Measurements from ENCODE around the gene OGFR.

The OGFR gene

GRCh38 chr20:62816031-62816883 lies 11.6 kb downstream of the OGFR start:
- no peak for DNase-seq

- no peak for DNase-seq
Measured at GRCh38 chr20:62816884-62817873, 12.5 kb downstream of the OGFR start, which contains the start of gene COL9A3. COL9A3 (plus strand) TSS chr20:62817050; CDS start chr20:62817065, 15 bp downstream.

- no peak for DNase-seq
Measured at GRCh38 chr20:62817975-62818591, 13.4 kb downstream of the OGFR start.

- DNase-seq: no peak
Measured at GRCh38 chr20:62818592-62819493, 14.2 kb downstream of the OGFR start.

GRCh38 chr20:62819494-62820174 lies 15.0 kb downstream of the OGFR start:
- no peak for DNase-seq

GRCh38 chr20:62820208-62820961 lies 15.8 kb downstream of the OGFR start:
- no peak for DNase-seq

GRCh38 chr20:62820962-62821725 lies 16.5 kb downstream of the OGFR start:
- DNase-seq: no peak

- DNase-seq: no peak
Measured at GRCh38 chr20:62821726-62822210, 17.1 kb downstream of the OGFR start.

GRCh38 chr20:62822239-62822787 lies 17.7 kb downstream of the OGFR start:
- DNase-seq: no peak

- DNase-seq: peak in 1 of 2 experiments; percentile 35
Measured at GRCh38 chr20:62822788-62823651, 18.4 kb downstream of the OGFR start.

GRCh38 chr20:62823688-62824475 lies 19.2 kb downstream of the OGFR start:
- DNase-seq: no peak

GRCh38 chr20:62824476-62825332 lies 20.1 kb downstream of the OGFR start:
- DNase-seq: peak; percentile 42 to 44

- no peak for DNase-seq
Measured at GRCh38 chr20:62825333-62825985, 20.8 kb downstream of the OGFR start.

- DNase-seq: no peak
Measured at GRCh38 chr20:62825986-62826645, 21.5 kb downstream of the OGFR start.

GRCh38 chr20:62826646-62827310 lies 22.1 kb downstream of the OGFR start:
- no peak for DNase-seq

All from stimulated activated CD4-positive, alpha-beta T cell treated with anti-CD3 and anti-CD28 coated beads, Interleukin-4, amount 100 ng/mL, for 4 hours (primary cell).